H9 (cell line): ENCODE data around the gene USP9X. TPM values are rescaled to one million over a fixed set of nuclear protein-coding genes. Genes with fewer than 3 reads are reported as not detected.

Experiments
- DNase-seq: peaks from one replicate; pipeline ENCODE4 v3.0.0-alpha.2; 2017
- H2AFZ ChIP-seq: one replicate; pipeline ENCODE4 v1.6.1; 2013; ENCODE audit warnings: mild to moderate bottlenecking, low read length, control low read depth, moderate library complexity
- H2AK5ac ChIP-seq: 2 replicates; pipeline ENCODE4 v1.6.1; 2013; ENCODE audit warnings: low read length, control low read depth, mixed read lengths; ENCODE audit not compliant: insufficient read length
- H2BK120ac ChIP-seq: one replicate; pipeline ENCODE4 v1.6.1; 2013; ENCODE audit warnings: low read depth, mild to moderate bottlenecking, low read length, control low read depth, inconsistent platforms; ENCODE audit not compliant: poor library complexity, severe bottlenecking
- H2BK12ac ChIP-seq: 2 replicates; pipeline ENCODE4 v1.6.1; 2013; ENCODE audit warnings: low read length, control low read depth, mixed read lengths, low read depth; ENCODE audit not compliant: insufficient read length
- H2BK15ac ChIP-seq: 2 replicates; pipeline ENCODE4 v1.6.1; 2013; ENCODE audit warnings: low read depth, low read length, control low read depth
- H2BK20ac ChIP-seq: one replicate; pipeline ENCODE4 v1.6.1; 2013; ENCODE audit warnings: low read depth, mild to moderate bottlenecking, low read length, control low read depth, inconsistent platforms; ENCODE audit not compliant: poor library complexity, severe bottlenecking
- H2BK5ac ChIP-seq: 2 replicates; pipeline ENCODE4 v1.6.1; 2013; ENCODE audit warnings: low read length, control low read depth, mixed read lengths; ENCODE audit not compliant: insufficient read length
- H3K14ac ChIP-seq: 2 replicates; pipeline ENCODE4 v1.6.1; 2013; ENCODE audit warnings: low read length, control low read depth; ENCODE audit not compliant: insufficient read depth
- H3K18ac ChIP-seq: 2 replicates; pipeline ENCODE4 v1.6.1; 2013; ENCODE audit warnings: low read depth, mild to moderate bottlenecking, mixed read lengths, low read length, control low read depth; ENCODE audit not compliant: insufficient read length
- H3K23ac ChIP-seq: 2 replicates; pipeline ENCODE4 v1.6.1; 2013; ENCODE audit warnings: low read length, control low read depth, mixed read lengths, low read depth; ENCODE audit not compliant: insufficient read length
- H3K23me2 ChIP-seq: 2 replicates; pipeline ENCODE4 v1.6.1; 2013; ENCODE audit warnings: low read depth, mild to moderate bottlenecking, mixed read lengths, low read length, control low read depth; ENCODE audit not compliant: insufficient read length, poor library complexity, severe bottlenecking
- H3K27ac ChIP-seq: 2 replicates; pipeline ENCODE4 v1.5.1; 2013; ENCODE audit warnings: low read length, control low read depth, mixed read lengths, low read depth; ENCODE audit not compliant: insufficient read length
- H3K27me3 ChIP-seq: 2 replicates; pipeline ENCODE4 v1.6.1; 2013; ENCODE audit warnings: low read length, control low read depth, inconsistent platforms; ENCODE audit not compliant: insufficient read depth
- H3K4ac ChIP-seq: 2 replicates; pipeline ENCODE4 v1.6.1; 2013; ENCODE audit warnings: low read depth, mild to moderate bottlenecking, control low read depth, inconsistent platforms, low read length, moderate library complexity
- H3K4me1 ChIP-seq: 2 replicates; pipeline ENCODE4 v1.6.1; 2013; ENCODE audit warnings: low read length, control low read depth, inconsistent platforms; ENCODE audit not compliant: insufficient read depth
- H3K4me2 ChIP-seq: 2 replicates; pipeline ENCODE4 v1.6.1; 2013; ENCODE audit warnings: low read length, control low read depth, mixed read lengths; ENCODE audit not compliant: insufficient read length, insufficient read depth
- H3K56ac ChIP-seq: 2 replicates; pipeline ENCODE4 v1.6.1; 2013; ENCODE audit warnings: low read depth, mild to moderate bottlenecking, mixed read lengths, low read length, control low read depth; ENCODE audit not compliant: insufficient read length
- H3K79me1 ChIP-seq: 2 replicates; pipeline ENCODE4 v1.6.1; 2013; ENCODE audit warnings: low read depth, mild to moderate bottlenecking, moderate library complexity, low read length, control low read depth, inconsistent platforms; ENCODE audit not compliant: insufficient read depth, poor library complexity, severe bottlenecking
- H3K79me2 ChIP-seq: 2 replicates; pipeline ENCODE4 v1.6.1; 2013; ENCODE audit warnings: low read length, control low read depth, inconsistent platforms; ENCODE audit not compliant: insufficient read depth
- H3K9ac ChIP-seq: 2 replicates; pipeline ENCODE4 v1.6.1; 2013; ENCODE audit warnings: low read length, control low read depth, mixed read lengths; ENCODE audit not compliant: insufficient read length; ENCODE audit errors: extremely low read depth
- H3K9me3 ChIP-seq: one replicate; pipeline ENCODE4 v1.6.1; 2013; ENCODE audit warnings: low read depth, low read length, inconsistent platforms; ENCODE audit not compliant: control insufficient read depth
- H3T11ph ChIP-seq: one replicate; pipeline ENCODE4 v1.6.1; 2013; ENCODE audit warnings: mild to moderate bottlenecking, low read length, control low read depth, inconsistent platforms
- H4K20me1 ChIP-seq: one replicate; pipeline ENCODE4 v1.6.1; 2013; ENCODE audit not compliant: control insufficient read depth, insufficient read length, insufficient read depth
- H4K5ac ChIP-seq: 2 replicates; pipeline ENCODE4 v1.6.1; 2013; ENCODE audit warnings: low read depth, mild to moderate bottlenecking, mixed read lengths, low read length, control low read depth; ENCODE audit not compliant: insufficient read length
- H4K8ac ChIP-seq: replicated peaks from 2 replicates; pipeline ENCODE4 v1.6.1; 2013; ENCODE audit warnings: low read length, control low read depth, mixed read lengths, low read depth; ENCODE audit not compliant: insufficient read length
- H4K91ac ChIP-seq: 2 replicates; pipeline ENCODE4 v1.6.1; 2013; ENCODE audit warnings: low read depth, mild to moderate bottlenecking, moderate library complexity, mixed read lengths, low read length, control low read depth; ENCODE audit not compliant: insufficient read length
- H3K27ac Mint-ChIP-seq, 3 experiments: 2 replicates in 2 of 3; 3 replicates in 1 of 3; pipeline ENCODE4 v1.8.0; 2020 to 2021; ENCODE audit warnings: mixed read lengths in 3 of 3, mild to moderate bottlenecking in 1 of 3, moderate library complexity in 1 of 3
- H3K27me3 Mint-ChIP-seq: 2 replicates; pipeline ENCODE4 v1.8.0; 2021; ENCODE audit warnings: low read depth, mild to moderate bottlenecking, moderate library complexity, mixed read lengths
- H3K36me3 Mint-ChIP-seq, 3 experiments: 2 replicates in 2 of 3; 3 replicates in 1 of 3; pipeline ENCODE4 v1.8.0; 2020 to 2021; ENCODE audit warnings: low read depth in 3 of 3, mixed read lengths in 3 of 3; ENCODE audit not compliant: insufficient read depth in 1 of 3
- H3K4me1 Mint-ChIP-seq, 2 experiments: 2 replicates each; pipeline ENCODE4 v1.8.0; 2020; ENCODE audit warnings: mixed read lengths in 2 of 2
- H3K4me3 Mint-ChIP-seq, 2 experiments: 2 replicates in 1 of 2; 3 replicates in 1 of 2; pipeline ENCODE4 v1.8.0; 2020 to 2021; ENCODE audit warnings: mild to moderate bottlenecking in 2 of 2, mixed read lengths in 2 of 2, moderate library complexity in 1 of 2
- H3K9me3 Mint-ChIP-seq, 2 experiments: 2 replicates in 1 of 2; 3 replicates in 1 of 2; pipeline ENCODE4 v1.8.0; 2020; ENCODE audit warnings: mild to moderate bottlenecking in 2 of 2, mixed read lengths in 2 of 2, moderate library complexity in 1 of 2
- CTCF ChIP-seq: fragments of 200-600 bp; sonication (generic); conservative IDR thresholded peaks from 3 replicates; pipeline ENCODE4 v1.8.0; 2021; ENCODE audit warnings: antibody characterized with exemption, mild to moderate bottlenecking
- WGBS: extraction: QIAGEN DNeasy Blood & Tissue Kit; methylation state at CpG from one replicate; pipeline ENCODE4 v1.1.7; 2013; ENCODE audit warnings: missing lambda C conversion rate, low lambda C conversion rate, mixed read lengths; ENCODE audit not compliant: insufficient read length; ENCODE audit errors: extremely low coverage; 5-methylcytosine and 5-hydroxymethylcytosine counted together
- total RNA-seq: library from RNA; stranded (reverse); gene quantifications from 2 replicates; pipeline ENCODE4 v1.2.1, GENCODE V29; 2021

USP9X gene
- total RNA-seq, 1 experiment from 2014 or later, result 284 TPM

DNA sequence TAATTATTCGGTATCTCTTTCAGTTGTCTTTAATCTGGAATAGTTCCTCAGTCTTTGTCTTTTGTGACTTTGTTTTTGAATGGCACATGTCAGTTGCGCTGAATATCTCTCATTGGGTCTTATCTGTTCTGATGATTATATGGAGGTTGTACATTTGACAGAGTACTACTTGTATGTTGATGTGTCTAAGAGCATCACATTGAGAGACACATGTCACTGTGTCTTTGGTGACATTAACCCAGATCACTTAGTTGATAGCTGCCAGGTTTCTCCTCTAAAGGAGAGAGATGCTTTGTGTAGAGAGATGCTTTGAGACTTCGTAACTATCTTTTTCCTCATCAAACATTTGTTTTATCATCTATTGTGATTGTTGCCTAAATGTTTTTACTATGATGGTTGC lies 92.1 kb downstream of the USP9X start:
- no peak for DNase-seq
- H3T11ph ChIP-seq, result no peak overlapping the region
- no peak overlapping the region for H3K4me2 ChIP-seq
- H4K5ac ChIP-seq, result no peak overlapping the region
- no peak overlapping the region for H3K23ac ChIP-seq
- H2BK5ac ChIP-seq, result no peak overlapping the region
- no peak overlapping the region for H2AFZ ChIP-seq
- no peak overlapping the region for H2AK5ac ChIP-seq
- no peak overlapping the region for H2BK120ac ChIP-seq
- TF ChIP-seq CTCF, result no peak
- no peaks in the 10 kb centered on the region for H3K23me2 ChIP-seq
- H3K36me3 Mint-ChIP-seq, result peaks cover 23 to 78% (median 77%) of the 10 kb centered on the region in 3 experiments
- H2BK12ac ChIP-seq, result no peak overlapping the region
- H3K4me3 Mint-ChIP-seq, result no peak overlapping the region
- no CpG with 5 or more reads among the region's 3 CpGs for whole genome bisulfite sequencing
- no peak overlapping the region for H3K4ac ChIP-seq
- H2BK20ac ChIP-seq, result no peak overlapping the region
- peaks cover 9% of the 10 kb centered on the region for H3K79me1 ChIP-seq
- no peak overlapping the region for H4K8ac ChIP-seq
- H3K79me2 ChIP-seq, result peaks cover 5% of the 10 kb centered on the region; the same call in 1 of the 2 replicates
- H2BK15ac ChIP-seq, result no peak overlapping the region
- H3K9me3 ChIP-seq, result no peaks in the 10 kb centered on the region
- no peaks in the 10 kb centered on the region for H4K20me1 ChIP-seq
- no peaks in the 10 kb centered on the region; the same call in 1 of the 2 replicates for H3K4me1 ChIP-seq
- no peak overlapping the region for H4K91ac ChIP-seq
- peaks cover 11 to 46% of the 10 kb centered on the region in 2 experiments for H3K4me1 Mint-ChIP-seq
- no peaks in the 10 kb centered on the region for H3K27me3 ChIP-seq
- H3K27me3 Mint-ChIP-seq, result no peaks in the 10 kb centered on the region; the same call in 1 of the 2 replicates
- H3K14ac ChIP-seq, result no peak overlapping the region
- H3K27ac ChIP-seq, result no peak overlapping the region
- H3K9ac ChIP-seq, result no peak overlapping the region
- no peak overlapping the region for H3K18ac ChIP-seq
- peaks cover 49 to 58% of the 10 kb centered on the region in 2 experiments for H3K9me3 Mint-ChIP-seq
- H3K56ac ChIP-seq, result no peak overlapping the region
- no peak overlapping the region for H3K27ac Mint-ChIP-seq
